Astrocyte (in vitro differentiated cells and primary cell): Measurements from ENCODE around the gene MMP27.

Experiments used
- EZH2 ChIP-seq: IDR thresholded peaks from 2 replicates; pipeline ENCODE4 v1.6.1; 2012; ENCODE audit warnings: mild to moderate bottlenecking, low read length, inconsistent platforms; ENCODE audit not compliant: insufficient read depth
- TF ChIP-seq, protein P1 (sequence below): IDR thresholded peaks from 2 replicates; pipeline ENCODE4 v1.5.1; 2011; ENCODE audit warnings: low read depth, mild to moderate bottlenecking, inconsistent platforms, low read length, moderate library complexity; ENCODE audit not compliant: insufficient read depth

DNA sequence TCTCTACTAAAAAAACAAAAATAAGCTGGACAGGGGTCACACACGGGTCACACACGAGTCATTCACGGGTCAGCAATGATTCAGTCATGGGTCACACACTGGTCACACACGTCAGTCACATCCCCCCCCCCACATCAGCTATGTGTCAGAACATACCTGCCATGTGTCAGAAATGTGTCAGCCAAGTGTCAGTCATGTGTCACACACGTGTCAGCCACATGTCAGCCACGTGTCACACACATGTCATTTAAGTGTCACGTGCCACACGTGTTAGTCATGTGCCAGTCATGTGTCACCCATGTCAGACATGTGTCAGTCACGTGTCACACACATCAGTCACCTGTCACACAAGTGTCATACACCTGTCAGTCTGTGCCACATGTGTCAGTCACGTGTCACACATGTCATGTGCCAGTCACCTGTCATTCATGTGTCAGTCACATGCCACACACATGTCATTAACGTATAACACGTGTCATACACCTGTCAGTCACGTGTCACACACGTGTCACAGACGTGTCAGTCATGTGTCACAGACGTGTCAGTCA lies 51.8 kb downstream of the MMP27 start:
- TF ChIP-seq, protein P1, sequence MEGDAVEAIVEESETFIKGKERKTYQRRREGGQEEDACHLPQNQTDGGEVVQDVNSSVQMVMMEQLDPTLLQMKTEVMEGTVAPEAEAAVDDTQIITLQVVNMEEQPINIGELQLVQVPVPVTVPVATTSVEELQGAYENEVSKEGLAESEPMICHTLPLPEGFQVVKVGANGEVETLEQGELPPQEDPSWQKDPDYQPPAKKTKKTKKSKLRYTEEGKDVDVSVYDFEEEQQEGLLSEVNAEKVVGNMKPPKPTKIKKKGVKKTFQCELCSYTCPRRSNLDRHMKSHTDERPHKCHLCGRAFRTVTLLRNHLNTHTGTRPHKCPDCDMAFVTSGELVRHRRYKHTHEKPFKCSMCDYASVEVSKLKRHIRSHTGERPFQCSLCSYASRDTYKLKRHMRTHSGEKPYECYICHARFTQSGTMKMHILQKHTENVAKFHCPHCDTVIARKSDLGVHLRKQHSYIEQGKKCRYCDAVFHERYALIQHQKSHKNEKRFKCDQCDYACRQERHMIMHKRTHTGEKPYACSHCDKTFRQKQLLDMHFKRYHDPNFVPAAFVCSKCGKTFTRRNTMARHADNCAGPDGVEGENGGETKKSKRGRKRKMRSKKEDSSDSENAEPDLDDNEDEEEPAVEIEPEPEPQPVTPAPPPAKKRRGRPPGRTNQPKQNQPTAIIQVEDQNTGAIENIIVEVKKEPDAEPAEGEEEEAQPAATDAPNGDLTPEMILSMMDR, result no peak
- TF ChIP-seq EZH2, result no peak
